HCT116 (cell line): ENCODE measurements around the gene FNDC3B. TPM values are rescaled to one million over a fixed set of nuclear protein-coding genes. Genes with fewer than 3 reads are reported as not detected.

ENCODE experiments used
- CTCF ChIP-seq, 3 experiments: fragments of 200-600 bp in 1 of 3; sonication (generic) in 1 of 3; IDR thresholded peaks in 2 of 3; conservative IDR thresholded peaks in 1 of 3; 2 replicates each; pipeline ENCODE4 v1.5.1; 2012 to 2017; ENCODE audit warnings: low read depth in 2 of 3, low read length in 2 of 3, antibody characterized with exemption in 1 of 3, borderline replicate concordance in 1 of 3, control low read depth in 1 of 3, mild to moderate bottlenecking in 1 of 3, mixed read lengths in 1 of 3, mixed run types in 1 of 3, moderate library complexity in 1 of 3; ENCODE audit not compliant: insufficient read depth in 1 of 3
- FOSL1 ChIP-seq: IDR thresholded peaks from 2 replicates; pipeline ENCODE4 v1.6.1; 2012; ENCODE audit warnings: low read depth
- JUND ChIP-seq: IDR thresholded peaks from 2 replicates; pipeline ENCODE4 v1.6.1; 2012
- MAX ChIP-seq: IDR thresholded peaks from 2 replicates; pipeline ENCODE4 v1.6.1; 2012
- POLR2AphosphoS5 ChIP-seq: IDR thresholded peaks from 2 replicates; pipeline ENCODE4 v1.6.1; 2011; ENCODE audit warnings: mild to moderate bottlenecking, low read depth, low read length, moderate library complexity
- SP1 ChIP-seq: IDR thresholded peaks from 2 replicates; pipeline ENCODE4 v1.6.1; 2012; ENCODE audit warnings: low read depth
- SRF ChIP-seq: IDR thresholded peaks from 2 replicates; pipeline ENCODE4 v1.6.1; 2012; ENCODE audit warnings: low read depth
- total RNA-seq: library from RNA; stranded (reverse); gene quantifications from one replicate; pipeline ENCODE4 v1.2.1, GENCODE V29; 2021; ENCODE audit not compliant: unreplicated experiment
- TF ChIP-seq, protein P1 (sequence below): IDR thresholded peaks from 2 replicates; pipeline ENCODE4 v1.6.1; 2011; ENCODE audit warnings: mild to moderate bottlenecking, low read length, moderate library complexity; ENCODE audit not compliant: insufficient replicate concordance; ENCODE audit errors: extremely low read depth

Gene FNDC3B
- total RNA-seq, 1 experiment from 2014 or later: 45.7 TPM

GRCh38 chr3:172033396-172033795 is 6.0 kb upstream of the FNDC3B start (continued):
- TF ChIP-seq MAX (no peak), JUND (no peak), SP1 (no peak), FOSL1 (no peak), CTCF (IDR thresholded peaks at IDR 0.05 in 2 of 3, conservative IDR thresholded peaks at IDR 0.05 in 1 of 3; ENCODE audit: borderline replicate concordance in 1 of 3, insufficient read depth in 1 of 3, low read depth in 2 of 3, low read length in 2 of 3) (no peak), SRF (no peak), POLR2AphosphoS5 (no peak)
- TF ChIP-seq, protein P1, sequence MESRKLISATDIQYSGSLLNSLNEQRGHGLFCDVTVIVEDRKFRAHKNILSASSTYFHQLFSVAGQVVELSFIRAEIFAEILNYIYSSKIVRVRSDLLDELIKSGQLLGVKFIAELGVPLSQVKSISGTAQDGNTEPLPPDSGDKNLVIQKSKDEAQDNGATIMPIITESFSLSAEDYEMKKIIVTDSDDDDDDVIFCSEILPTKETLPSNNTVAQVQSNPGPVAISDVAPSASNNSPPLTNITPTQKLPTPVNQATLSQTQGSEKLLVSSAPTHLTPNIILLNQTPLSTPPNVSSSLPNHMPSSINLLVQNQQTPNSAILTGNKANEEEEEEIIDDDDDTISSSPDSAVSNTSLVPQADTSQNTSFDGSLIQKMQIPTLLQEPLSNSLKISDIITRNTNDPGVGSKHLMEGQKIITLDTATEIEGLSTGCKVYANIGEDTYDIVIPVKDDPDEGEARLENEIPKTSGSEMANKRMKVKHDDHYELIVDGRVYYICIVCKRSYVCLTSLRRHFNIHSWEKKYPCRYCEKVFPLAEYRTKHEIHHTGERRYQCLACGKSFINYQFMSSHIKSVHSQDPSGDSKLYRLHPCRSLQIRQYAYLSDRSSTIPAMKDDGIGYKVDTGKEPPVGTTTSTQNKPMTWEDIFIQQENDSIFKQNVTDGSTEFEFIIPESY: no peak
- TF ChIP-seq, all 23 proteins: peak for 0
